Measurements from ENCODE around the gene SEC16B.

The SEC16B gene

GRCh38 chr1:177937931-177938330 is 31.9 kb downstream of the SEC16B start:
- no peak for DNase-seq

GRCh38 chr1:177937174-177937770 is 32.6 kb downstream of the SEC16B start:
- no peak for DNase-seq

GRCh38 chr1:177935638-177936415 is 34.0 kb downstream of the SEC16B start:
- no peak for DNase-seq

GRCh38 chr1:177934927-177935326 is 34.9 kb downstream of the SEC16B start:
- DNase-seq, result no peak

GRCh38 chr1:177934461-177934860 is 35.4 kb downstream of the SEC16B start:
- DNase-seq, result no peak

- DNase-seq, result no peak
These were observed 36.0 kb downstream of the SEC16B start for GRCh38 chr1:177933881-177934280.

- no peak for DNase-seq
These were observed 37.7 kb downstream of the SEC16B start for GRCh38 chr1:177932123-177932522.

GRCh38 chr1:177928952-177929351 is 40.9 kb downstream of the SEC16B start:
- DNase-seq, result no peak

- no peak for DNase-seq
These were observed 41.7 kb downstream of the SEC16B start for GRCh38 chr1:177928194-177928593.

- no peak for DNase-seq
These were observed 42.7 kb downstream of the SEC16B start for GRCh38 chr1:177927021-177927596.

- DNase-seq, result no peak
These were observed 43.7 kb downstream of the SEC16B start for GRCh38 chr1:177926201-177926600.

- no peak for DNase-seq
These were observed 44.9 kb downstream of the SEC16B start for GRCh38 chr1:177925006-177925405.

- DNase-seq, result no peak
These were observed 46.4 kb downstream of the SEC16B start for GRCh38 chr1:177923441-177923840.

GRCh38 chr1:177922209-177922608 is 47.6 kb downstream of the SEC16B start:
- no peak for DNase-seq

GRCh38 chr1:177921590-177921989 is 48.3 kb downstream of the SEC16B start:
- DNase-seq, result no peak

GRCh38 chr1:177920091-177920490 is 49.8 kb downstream of the SEC16B start:
- no peak for DNase-seq

- no peak for DNase-seq
These were observed 54.2 kb downstream of the SEC16B start for GRCh38 chr1:177915641-177916040.

GRCh38 chr1:177914603-177915002 is 55.3 kb downstream of the SEC16B start:
- no peak for DNase-seq

- DNase-seq, result no peak
These were observed 55.9 kb downstream of the SEC16B start for GRCh38 chr1:177913762-177914540.

- DNase-seq, result no peak
These were observed 56.9 kb downstream of the SEC16B start for GRCh38 chr1:177912991-177913390.

GRCh38 chr1:177909416-177909815 is 60.4 kb downstream of the SEC16B start:
- no peak for DNase-seq

- DNase-seq, result no peak
These were observed 62.9 kb downstream of the SEC16B start for GRCh38 chr1:177907000-177907399.

GRCh38 chr1:177905686-177906085 is 64.2 kb downstream of the SEC16B start:
- DNase-seq, result no peak

GRCh38 chr1:177902266-177902665 is 67.6 kb downstream of the SEC16B start:
- no peak for DNase-seq
